Lung (tissue), 12 donors: ENCODE results near the gene TMEM63A. TPM values are rescaled to one million over a fixed set of nuclear protein-coding genes. Genes with fewer than 3 reads are reported as not detected.
A peak's percentile ranks its signal among the peaks of the same experiment; 100 is the strongest.

Experiments
- ATAC-seq: fragments of 200-7000 bp; cut with Tn5 transposase; one replicate; pipeline ENCODE4 v1.9.1; 2020; ENCODE audit warnings: moderate number of reproducible peaks; ENCODE audit not compliant: insufficient read depth, low FRiP score
- DNase-seq, 3 donors: peaks; one replicate each; pipeline ENCODE4 v3.0.0-alpha.2; 2013 to 2017
- H3K27ac ChIP-seq, 2 donors: one replicate each; pipeline ENCODE4 v1.5.1; 2013; ENCODE audit warnings: mild to moderate bottlenecking in 2 of 2, moderate library complexity in 2 of 2, control low read depth in 1 of 2, inconsistent platforms in 1 of 2, low read depth in 1 of 2, low read length in 1 of 2
- H3K27me3 ChIP-seq, 3 donors: one replicate each; pipeline ENCODE4 v1.5.1; 2013; ENCODE audit warnings: low read length in 2 of 3; ENCODE audit not compliant: control insufficient read depth in 3 of 3, insufficient read depth in 3 of 3
- H3K36me3 ChIP-seq, 4 donors: one replicate each; pipeline ENCODE4 v1.5.1; 2013; ENCODE audit warnings: low read length in 4 of 4, mild to moderate bottlenecking in 1 of 4, moderate library complexity in 1 of 4; ENCODE audit not compliant: control insufficient read depth in 4 of 4, insufficient read depth in 4 of 4
- H3K4me1 ChIP-seq, 5 donors: one replicate each; pipeline ENCODE4 v1.5.1; 2013; ENCODE audit warnings: low read length in 5 of 5, mild to moderate bottlenecking in 2 of 5, moderate library complexity in 1 of 5; ENCODE audit not compliant: control insufficient read depth in 5 of 5, insufficient read depth in 5 of 5
- H3K4me3 ChIP-seq: one replicate; pipeline ENCODE4 v1.5.1; 2013; ENCODE audit warnings: mild to moderate bottlenecking, control low read depth, moderate library complexity
- H3K9ac ChIP-seq, 2 donors: one replicate each; pipeline ENCODE4 v1.5.1; 2013; ENCODE audit warnings: low read length in 2 of 2, control low read depth in 1 of 2; ENCODE audit not compliant: insufficient read depth in 1 of 2
- H3K9me3 ChIP-seq, 4 donors: one replicate each; pipeline ENCODE4 v1.5.1; 2013; ENCODE audit warnings: low read length in 3 of 4, mild to moderate bottlenecking in 1 of 4, moderate library complexity in 1 of 4; ENCODE audit not compliant: control insufficient read depth in 4 of 4, insufficient read depth in 3 of 4
- WGBS, 2 donors: extraction: QIAGEN DNeasy Blood & Tissue Kit; methylation state at CpG; one replicate each; pipeline ENCODE4 v1.1.7; 2013; 5-methylcytosine and 5-hydroxymethylcytosine counted together
- polyA plus RNA-seq, 2 donors: library from polyadenylated mRNA; stranded (reverse); fragments of 200-250 nt; gene quantifications; one replicate each; pipeline ENCODE4 v1.2.1, GENCODE V29; 2013
- total RNA-seq, 2 donors: library from RNA; depleted of rRNA in 1 of 2; stranded (reverse); fragments of >200 nt in 1 of 2; gene quantifications; one replicate each; pipeline ENCODE4 v1.2.1, GENCODE V29; 2014 to 2021
- TF ChIP-seq, protein P1 (sequence below): IDR thresholded peaks from 2 replicates; pipeline ENCODE4 v1.5.1; 2012; ENCODE audit warnings: mild to moderate bottlenecking; ENCODE audit errors: control extremely low read depth, extremely low read depth
- donor health status: control.
- donor health status: control.
- donor health status: Bipolar disorder and iron deficiency.
- donor health status: healthy.
- donor health status: DM: yes; HTN: yes; CAD: no.

TMEM63A gene
- total and polyA plus RNA-seq, 4 donors, result 26.1 to 108 (median 73.1) TPM

DNA sequence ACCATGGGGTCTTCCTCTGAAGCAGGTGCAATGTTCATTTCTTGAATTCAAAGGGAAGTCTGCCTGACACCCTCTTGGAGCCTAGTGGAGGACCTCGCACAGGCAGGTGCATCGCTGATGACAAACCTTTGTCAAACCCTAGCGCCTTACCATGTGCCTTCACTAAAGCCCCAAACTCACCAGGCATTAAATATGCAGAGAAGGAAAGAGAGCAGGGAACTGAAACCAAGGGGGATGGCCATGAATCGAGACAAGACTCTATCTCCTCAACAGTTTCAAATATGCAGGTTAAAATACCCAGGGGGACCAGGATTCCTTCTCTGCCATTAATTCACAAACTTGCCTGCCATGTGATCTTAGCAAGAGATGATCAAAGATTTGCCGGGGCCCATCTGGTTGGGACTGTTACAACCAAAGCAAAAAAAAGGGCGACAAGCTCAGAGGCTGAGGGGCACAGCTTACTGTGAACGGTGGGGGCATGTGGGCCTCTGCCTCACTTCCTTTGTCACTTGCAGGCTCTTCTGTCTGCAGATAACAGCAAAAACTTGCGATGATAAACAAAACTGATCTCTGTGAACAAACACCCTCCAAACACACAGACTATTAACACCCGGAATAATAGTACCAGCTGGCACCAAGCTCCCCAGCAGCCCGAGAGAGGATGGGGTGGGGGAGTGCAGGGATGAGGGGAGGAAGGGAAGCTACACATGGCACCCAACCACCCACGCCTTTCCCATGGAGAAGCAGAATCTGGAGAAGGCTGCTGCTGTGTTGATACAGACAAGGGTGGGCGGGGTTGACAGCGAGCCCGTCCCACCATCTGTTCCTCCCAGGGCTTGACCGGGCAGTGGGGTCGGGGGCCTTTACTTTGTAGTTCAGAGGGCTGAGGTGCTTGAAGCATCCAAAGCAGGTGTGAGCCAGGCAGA is 33.9 kb downstream of the TMEM63A start:
- Histone ChIP-seq H3K9ac (no peak overlapping the region), H3K4me3 (no peak overlapping the region), H3K36me3 (peaks cover 0 to 56% (median 37%) of the 10 kb centered on the region in 4 donors), H3K9me3 (no peaks in the 10 kb centered on the region), H3K4me1 (peaks cover 0 to 72% (median 6%) of the 10 kb centered on the region in 5 donors), H3K27me3 (no peaks in the 10 kb centered on the region), H3K27ac (peak overlapping the region in 1 of 2 donors; percentile 26)
- ATAC-seq (no peak), DNase-seq (peak; percentile 46 to 65 (median 48))
- WGBS, 2 donors, result 64 to 73% methylated on average over 16 of the region's 16 CpGs
- TF ChIP-seq, protein P1, sequence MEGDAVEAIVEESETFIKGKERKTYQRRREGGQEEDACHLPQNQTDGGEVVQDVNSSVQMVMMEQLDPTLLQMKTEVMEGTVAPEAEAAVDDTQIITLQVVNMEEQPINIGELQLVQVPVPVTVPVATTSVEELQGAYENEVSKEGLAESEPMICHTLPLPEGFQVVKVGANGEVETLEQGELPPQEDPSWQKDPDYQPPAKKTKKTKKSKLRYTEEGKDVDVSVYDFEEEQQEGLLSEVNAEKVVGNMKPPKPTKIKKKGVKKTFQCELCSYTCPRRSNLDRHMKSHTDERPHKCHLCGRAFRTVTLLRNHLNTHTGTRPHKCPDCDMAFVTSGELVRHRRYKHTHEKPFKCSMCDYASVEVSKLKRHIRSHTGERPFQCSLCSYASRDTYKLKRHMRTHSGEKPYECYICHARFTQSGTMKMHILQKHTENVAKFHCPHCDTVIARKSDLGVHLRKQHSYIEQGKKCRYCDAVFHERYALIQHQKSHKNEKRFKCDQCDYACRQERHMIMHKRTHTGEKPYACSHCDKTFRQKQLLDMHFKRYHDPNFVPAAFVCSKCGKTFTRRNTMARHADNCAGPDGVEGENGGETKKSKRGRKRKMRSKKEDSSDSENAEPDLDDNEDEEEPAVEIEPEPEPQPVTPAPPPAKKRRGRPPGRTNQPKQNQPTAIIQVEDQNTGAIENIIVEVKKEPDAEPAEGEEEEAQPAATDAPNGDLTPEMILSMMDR, result no peak

DNA sequence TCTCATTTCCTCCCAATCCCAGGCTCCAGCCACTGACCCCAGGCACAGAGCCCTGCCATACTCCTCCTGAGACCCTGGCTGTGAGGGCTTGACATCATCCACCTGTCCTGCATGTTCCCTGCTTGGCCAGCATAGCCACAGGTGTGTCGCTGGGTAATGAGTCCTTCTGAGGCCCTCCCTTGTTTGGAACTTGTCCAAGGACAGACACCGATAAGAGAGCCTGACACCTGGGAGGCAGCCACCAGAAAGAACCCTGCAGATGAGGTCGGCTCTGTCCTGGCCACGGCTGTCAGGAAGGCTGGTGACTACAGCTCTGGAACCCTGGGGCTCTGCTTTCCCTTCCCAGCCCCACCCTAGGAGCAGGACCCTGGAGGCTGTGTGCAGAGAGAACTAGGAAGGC is 34.6 kb downstream of the TMEM63A start:
- Histone ChIP-seq H3K4me1 (peaks cover 0 to 65% (median 6%) of the 10 kb centered on the region in 5 donors), H3K27ac (peak overlapping the region in 1 of 2 donors; percentile 26), H3K36me3 (peaks cover 0 to 54% (median 43%) of the 10 kb centered on the region in 4 donors), H3K9ac (no peak overlapping the region), H3K27me3 (no peaks in the 10 kb centered on the region), H3K9me3 (no peaks in the 10 kb centered on the region), H3K4me3 (no peak overlapping the region)
- 59 to 78% methylated on average over 4 of the region's 4 CpGs for WGBS, 2 donors
- TF ChIP-seq, protein P1, result no peak
- DNase-seq (no peak), ATAC-seq (no peak)

DNA sequence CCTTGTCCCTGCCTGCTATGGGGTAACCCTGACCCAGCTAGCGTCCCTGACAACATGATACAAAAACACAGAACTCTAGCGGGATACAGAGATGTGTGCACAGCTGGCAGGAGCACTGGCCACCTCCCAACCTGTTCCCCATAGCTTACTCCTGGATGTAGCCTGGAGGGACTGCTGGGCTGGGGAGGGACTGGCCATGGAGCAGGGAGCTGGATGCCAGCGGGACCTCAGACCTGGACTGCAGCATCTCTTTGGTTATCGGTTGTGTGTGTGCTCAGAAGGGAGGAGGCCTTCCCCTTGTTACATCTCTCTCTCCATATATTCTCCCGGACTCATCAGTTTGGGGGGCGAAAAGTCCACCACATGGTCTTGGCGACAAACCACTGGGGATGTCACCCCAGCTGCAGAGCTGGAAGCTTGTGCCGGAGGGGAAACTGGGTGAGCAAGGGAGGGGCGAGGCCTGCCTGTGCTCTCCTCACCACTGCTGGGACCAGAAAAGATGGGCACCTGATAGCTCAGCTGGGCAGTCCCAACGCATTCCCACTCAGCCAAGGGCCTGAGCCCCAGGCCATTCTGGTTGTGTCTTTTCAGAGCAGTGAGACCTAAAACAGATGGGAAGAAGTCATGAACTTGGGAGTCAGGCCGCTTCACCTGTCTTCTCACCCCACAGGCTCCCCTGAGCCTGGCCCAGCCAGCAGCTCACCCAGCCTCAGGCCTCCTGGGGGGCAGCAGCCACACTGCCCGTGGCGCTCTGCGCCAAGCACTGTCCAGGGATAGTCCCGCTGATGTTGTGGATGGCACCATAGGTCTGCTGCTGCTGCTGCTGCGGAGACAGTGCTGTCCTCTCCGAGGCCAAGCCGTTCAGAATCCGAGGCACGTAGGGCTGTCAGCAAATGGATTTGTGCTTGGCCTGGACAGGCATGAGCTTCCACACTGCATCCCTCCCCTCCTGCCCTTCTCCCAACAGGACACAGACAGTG is 35.6 kb downstream of the TMEM63A start:
- no peak overlapping the region for H3K27ac ChIP-seq
- H3K27me3 ChIP-seq, result no peaks in the 10 kb centered on the region
- H3K4me1 ChIP-seq, result peaks cover 0 to 56% (median 6%) of the 10 kb centered on the region in 5 donors
- ATAC-seq, result no peak
- 90 to 95% methylated on average over 20 of the region's 20 CpGs for WGBS, 2 donors
- no peak overlapping the region for H3K4me3 ChIP-seq
- no peak overlapping the region for H3K9ac ChIP-seq
- H3K36me3 ChIP-seq, result peaks cover 0 to 61% (median 48%) of the 10 kb centered on the region in 4 donors
- H3K9me3 ChIP-seq, result no peaks in the 10 kb centered on the region
- TF ChIP-seq, protein P1, result no peak
- DNase-seq, result no peak
